ENCODE results near the gene ARHGAP19. TPM values are rescaled to one million over a fixed set of nuclear protein-coding genes. Genes with fewer than 3 reads are reported as not detected.

The ARHGAP19 gene
- total and polyA plus RNA-seq, 5 donors from 2014 or later, result 4.4 to 12.9 (median 8.0) TPM

DNA sequence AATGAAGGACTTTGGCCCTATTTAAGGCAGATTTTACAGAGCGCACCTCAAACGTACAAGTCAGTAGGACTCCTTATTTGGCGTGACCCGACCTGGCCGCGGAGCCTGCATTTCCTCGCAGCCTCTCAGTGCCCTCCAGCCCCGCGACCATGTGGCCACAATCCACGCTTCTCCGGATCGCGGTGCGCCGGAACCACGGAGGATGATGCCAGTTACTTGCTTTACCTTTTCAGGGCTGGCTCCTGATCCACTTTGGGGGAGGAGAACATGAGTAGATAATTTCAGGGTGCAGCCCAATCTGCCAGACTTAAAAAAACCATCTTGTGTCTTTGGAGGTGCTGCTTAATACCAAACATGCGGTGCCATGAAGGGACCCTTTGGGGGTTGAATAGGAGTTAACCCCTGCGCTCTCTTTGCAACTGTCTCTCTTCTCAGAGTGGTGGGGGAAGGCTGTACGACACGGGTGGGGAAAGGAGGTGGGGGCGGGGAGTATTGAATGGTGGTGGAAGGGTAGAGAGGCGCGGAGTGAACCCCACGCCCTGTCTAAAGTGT, 28.1 kb upstream of the ARHGAP19 start:
- H3K9me3 Mint-ChIP-seq, result peaks cover 0 to 2% (median 0%) of the 10 kb centered on the region in 7 donors
- Histone ChIP-seq H3K9me3 (ENCODE audit: control insufficient read depth in 2 of 2, low read length in 2 of 2) (no peaks in the 10 kb centered on the region), H3K27ac (ENCODE audit: insufficient read depth, low read length, poor library complexity, severe bottlenecking) (peak overlapping the region; percentile 68), H3K36me3 (ENCODE audit: control insufficient read depth, insufficient read depth, low read length) (no peaks in the 10 kb centered on the region), H3K4me1 (ENCODE audit: control insufficient read depth, insufficient read depth, low read length, poor library complexity, severe bottlenecking) (peaks cover 27% of the 10 kb centered on the region), H3K4me3 (ENCODE audit: low read depth, low read length) (peak overlapping the region; percentile 72), H3K27me3 (ENCODE audit: control insufficient read depth, insufficient read depth, low read length) (no peaks in the 10 kb centered on the region)
- H3K27me3 Mint-ChIP-seq, result peaks cover 12% of the 10 kb centered on the region
- H3K36me3 Mint-ChIP-seq, result no peaks in the 10 kb centered on the region
- peaks cover 4 to 33% (median 24%) of the 10 kb centered on the region in 4 donors for H3K4me1 Mint-ChIP-seq
- H3K4me3 Mint-ChIP-seq, result peak overlapping the region; percentile 92 to 95 (median 94)
- H3K27ac Mint-ChIP-seq, result peak overlapping the region; percentile 76 to 92 (median 91)
- ATAC-seq (ENCODE audit: low read depth in 2 of 2) (peak in 1 of 2 donors; percentile 4), DNase-seq (peak in 1 of 3 donors; percentile 7)

- DNase-seq (peak; percentile 43 to 76 (median 69)), ATAC-seq (ENCODE audit: low read depth in 2 of 2) (peak; percentile 54 to 60)
- no peaks in the 10 kb centered on the region for H3K9me3 ChIP-seq (ENCODE audit: control insufficient read depth in 2 of 2, low read length in 2 of 2)
- peaks cover 27% of the 10 kb centered on the region for H3K4me1 ChIP-seq (ENCODE audit: control insufficient read depth, insufficient read depth, low read length, poor library complexity, severe bottlenecking)
- peak overlapping the region; percentile 76 to 92 (median 91) for H3K27ac Mint-ChIP-seq
- no peaks in the 10 kb centered on the region for H3K36me3 Mint-ChIP-seq
- H3K27ac ChIP-seq (ENCODE audit: insufficient read depth, low read length, poor library complexity, severe bottlenecking), result peak overlapping the region; percentile 68
- H3K9me3 Mint-ChIP-seq, result peaks cover 0 to 2% (median 0%) of the 10 kb centered on the region in 7 donors
- H3K27me3 ChIP-seq (ENCODE audit: control insufficient read depth, insufficient read depth, low read length), result no peaks in the 10 kb centered on the region
- H3K4me3 ChIP-seq (ENCODE audit: low read depth, low read length), result peak overlapping the region; percentile 72
- no peaks in the 10 kb centered on the region for H3K36me3 ChIP-seq (ENCODE audit: control insufficient read depth, insufficient read depth, low read length)
- peaks cover 12% of the 10 kb centered on the region for H3K27me3 Mint-ChIP-seq
- peaks cover 4 to 32% (median 24%) of the 10 kb centered on the region in 4 donors for H3K4me1 Mint-ChIP-seq
- peak overlapping the region; percentile 92 to 95 (median 94) for H3K4me3 Mint-ChIP-seq
These were observed 27.4 kb upstream of the ARHGAP19 start for GRCh38 chr10:97319671-97320479.

DNA sequence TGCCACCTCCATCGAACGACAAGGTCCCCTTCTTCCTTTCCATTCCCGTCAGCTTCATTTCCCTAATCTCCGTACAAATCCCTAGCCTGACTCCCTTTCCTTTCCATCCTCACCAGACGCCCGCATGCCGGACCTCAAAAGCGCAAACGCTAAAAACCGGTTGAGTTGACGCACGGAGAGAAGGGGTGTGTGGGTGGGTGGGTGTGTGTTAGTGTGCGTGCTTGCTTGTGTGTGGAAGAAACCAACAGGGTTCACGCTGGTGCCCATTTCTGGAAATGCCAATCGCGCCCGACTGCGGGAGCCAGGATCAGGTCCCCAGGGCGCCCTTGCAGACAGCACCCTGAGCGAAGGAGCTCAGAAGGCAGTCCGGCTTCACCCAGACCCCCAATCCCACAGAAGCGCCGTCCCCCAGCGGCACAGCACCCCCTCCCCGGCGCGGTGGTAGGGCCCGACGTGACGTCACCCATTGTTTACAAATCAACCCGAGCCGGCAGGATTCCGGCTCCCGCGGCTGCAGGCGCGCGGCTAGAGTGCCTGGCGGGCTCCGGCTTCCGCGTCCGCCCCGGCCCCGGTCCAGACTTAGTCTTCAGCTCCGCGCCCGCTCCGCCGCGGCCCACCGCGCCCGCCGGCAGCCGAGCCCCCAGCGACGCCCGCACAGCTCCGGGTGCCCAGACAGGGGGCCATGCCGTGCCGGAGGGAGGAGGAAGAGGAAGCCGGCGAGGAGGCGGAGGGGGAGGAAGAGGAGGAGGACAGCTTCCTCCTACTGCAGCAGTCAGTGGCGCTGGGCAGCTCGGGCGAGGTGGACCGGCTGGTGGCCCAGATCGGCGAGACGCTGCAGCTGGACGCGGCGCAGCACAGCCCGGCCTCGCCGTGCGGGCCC, 26.6 kb upstream of the ARHGAP19 start, which contains the start of gene FRAT1:
TSS of gene FRAT1 (plus strand) at position 500 of the 880 bp plus-strand sequence. CDS start at position 683, 183 bp downstream.
- peaks cover 27% of the 10 kb centered on the region for H3K4me1 ChIP-seq (ENCODE audit: control insufficient read depth, insufficient read depth, low read length, poor library complexity, severe bottlenecking)
- H3K36me3 ChIP-seq (ENCODE audit: control insufficient read depth, insufficient read depth, low read length), result no peaks in the 10 kb centered on the region
- DNase-seq (peak; percentile 85 to 95 (median 93)), ATAC-seq (ENCODE audit: low read depth in 2 of 2) (peak; percentile 63 to 68)
- H3K9me3 ChIP-seq (ENCODE audit: control insufficient read depth in 2 of 2, low read length in 2 of 2), result no peaks in the 10 kb centered on the region
- H3K4me3 Mint-ChIP-seq, result peak within 1 kb of the TSS; percentile 95 to 99 (median 96)
- H3K27me3 ChIP-seq (ENCODE audit: control insufficient read depth, insufficient read depth, low read length), result no peaks in the 10 kb centered on the region
- H3K36me3 Mint-ChIP-seq, result no peaks in the 10 kb centered on the region
- H3K4me1 Mint-ChIP-seq, result peaks cover 4 to 32% (median 24%) of the 10 kb centered on the region in 4 donors
- H3K27me3 Mint-ChIP-seq, result peaks cover 12% of the 10 kb centered on the region
- H3K4me3 ChIP-seq (ENCODE audit: low read depth, low read length), result peak within 1 kb of the TSS; percentile 90
- H3K27ac Mint-ChIP-seq, result peak within 1 kb of the TSS; percentile 99 to 100 (median 99)
- peaks cover 0 to 2% (median 0%) of the 10 kb centered on the region in 7 donors for H3K9me3 Mint-ChIP-seq
- peak within 1 kb of the TSS; percentile 98 for H3K27ac ChIP-seq (ENCODE audit: insufficient read depth, low read length, poor library complexity, severe bottlenecking)

- H3K27ac ChIP-seq (ENCODE audit: insufficient read depth, low read length, poor library complexity, severe bottlenecking), result no peak overlapping the region
- H3K9me3 ChIP-seq (ENCODE audit: control insufficient read depth in 2 of 2, low read length in 2 of 2), result no peaks in the 10 kb centered on the region
- DNase-seq (no peak), ATAC-seq (ENCODE audit: low read depth in 2 of 2) (no peak)
- Mint-ChIP-seq H3K4me3 (no peak overlapping the region), H3K27me3 (peaks cover 8% of the 10 kb centered on the region), H3K4me1 (peaks cover 0 to 8% (median 5%) of the 10 kb centered on the region in 4 donors), H3K27ac (no peak overlapping the region), H3K36me3 (no peaks in the 10 kb centered on the region), H3K9me3 (peaks cover 0 to 2% (median 0%) of the 10 kb centered on the region in 7 donors)
- no peaks in the 10 kb centered on the region for H3K36me3 ChIP-seq (ENCODE audit: control insufficient read depth, insufficient read depth, low read length)
- H3K4me1 ChIP-seq (ENCODE audit: control insufficient read depth, insufficient read depth, low read length, poor library complexity, severe bottlenecking), result peaks cover 4% of the 10 kb centered on the region
- H3K4me3 ChIP-seq (ENCODE audit: low read depth, low read length), result no peak overlapping the region
- no peaks in the 10 kb centered on the region for H3K27me3 ChIP-seq (ENCODE audit: control insufficient read depth, insufficient read depth, low read length)
These were observed 22.2 kb upstream of the ARHGAP19 start for GRCh38 chr10:97314671-97315070.

DNA sequence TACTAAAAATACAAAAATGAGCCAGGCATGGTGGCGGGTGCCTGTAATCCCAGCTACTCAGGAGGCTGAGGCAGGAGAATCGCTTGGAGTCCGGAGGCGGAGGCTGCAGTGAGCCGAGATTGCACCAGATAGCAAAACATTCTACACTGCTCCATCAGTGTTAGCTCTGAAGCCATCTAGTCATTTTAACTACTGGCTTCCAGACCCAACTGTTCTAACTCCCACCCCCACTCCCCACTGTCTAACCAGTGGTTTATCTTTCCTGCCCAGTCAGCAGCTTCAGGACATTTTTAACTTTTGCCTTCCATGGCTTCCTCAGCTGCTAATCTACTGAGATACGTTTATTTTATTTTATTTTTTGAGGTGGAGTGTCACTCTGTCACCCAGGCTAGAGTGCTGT, 20.5 kb upstream of the ARHGAP19 start:
- Mint-ChIP-seq H3K36me3 (no peaks in the 10 kb centered on the region), H3K27me3 (no peaks in the 10 kb centered on the region), H3K9me3 (no peaks in the 10 kb centered on the region), H3K27ac (no peak overlapping the region), H3K4me1 (peaks cover 0 to 4% (median under 1%) of the 10 kb centered on the region in 4 donors), H3K4me3 (no peak overlapping the region)
- Histone ChIP-seq H3K4me3 (ENCODE audit: low read depth, low read length) (no peak overlapping the region), H3K36me3 (ENCODE audit: control insufficient read depth, insufficient read depth, low read length) (no peaks in the 10 kb centered on the region), H3K27me3 (ENCODE audit: control insufficient read depth, insufficient read depth, low read length) (no peaks in the 10 kb centered on the region), H3K4me1 (ENCODE audit: control insufficient read depth, insufficient read depth, low read length, poor library complexity, severe bottlenecking) (no peaks in the 10 kb centered on the region), H3K9me3 (ENCODE audit: control insufficient read depth in 2 of 2, low read length in 2 of 2) (no peaks in the 10 kb centered on the region), H3K27ac (ENCODE audit: insufficient read depth, low read length, poor library complexity, severe bottlenecking) (no peak overlapping the region)
- DNase-seq, result no peak
- no peak for ATAC-seq (ENCODE audit: low read depth in 2 of 2)

DNA sequence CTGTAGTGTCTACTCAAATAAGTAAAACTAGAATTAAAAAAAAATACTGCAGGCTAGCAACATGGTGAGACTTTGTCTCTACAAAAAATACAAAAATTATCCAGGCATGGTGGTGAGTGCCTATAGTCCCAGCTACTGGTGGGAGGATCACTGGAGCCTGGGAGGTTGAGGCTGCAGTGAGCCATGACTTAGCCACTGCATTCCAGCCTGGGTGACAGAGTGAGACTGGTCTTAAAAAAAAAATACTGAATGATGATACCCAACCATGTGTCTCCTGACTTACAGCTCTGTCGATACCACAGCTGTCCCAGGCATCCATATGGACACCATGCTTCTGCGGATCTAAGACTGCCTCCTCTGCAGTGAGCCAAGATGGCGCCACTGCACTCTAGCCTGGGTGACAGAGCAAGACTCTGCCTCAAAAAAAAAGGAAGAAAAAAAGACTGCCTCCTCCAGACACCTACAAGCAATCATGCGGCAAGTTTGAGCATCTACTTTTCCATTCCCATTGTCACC, 18.7 kb upstream of the ARHGAP19 start:
- ATAC-seq (ENCODE audit: low read depth in 2 of 2) (no peak), DNase-seq (no peak)
- Histone ChIP-seq H3K36me3 (ENCODE audit: control insufficient read depth, insufficient read depth, low read length) (no peaks in the 10 kb centered on the region), H3K9me3 (ENCODE audit: control insufficient read depth in 2 of 2, low read length in 2 of 2) (no peaks in the 10 kb centered on the region), H3K4me1 (ENCODE audit: control insufficient read depth, insufficient read depth, low read length, poor library complexity, severe bottlenecking) (no peaks in the 10 kb centered on the region), H3K27me3 (ENCODE audit: control insufficient read depth, insufficient read depth, low read length) (no peaks in the 10 kb centered on the region), H3K27ac (ENCODE audit: insufficient read depth, low read length, poor library complexity, severe bottlenecking) (no peak overlapping the region), H3K4me3 (ENCODE audit: low read depth, low read length) (no peak overlapping the region)
- Mint-ChIP-seq H3K27me3 (no peaks in the 10 kb centered on the region), H3K4me1 (no peaks in the 10 kb centered on the region), H3K27ac (no peak overlapping the region), H3K4me3 (no peak overlapping the region), H3K9me3 (no peaks in the 10 kb centered on the region), H3K36me3 (no peaks in the 10 kb centered on the region)
